Fibroblast of lung (primary cell): ENCODE data around the gene TLL1.

Experiments used
- CTCF ChIP-seq, 2 donors: IDR thresholded peaks in 1 of 2; conservative IDR thresholded peaks in 1 of 2; 1 replicate in 1 of 2; 2 replicates in 1 of 2; pipeline ENCODE4 v1.5.1; 2011 to 2012; ENCODE audit warnings: low read length in 2 of 2, control low read depth in 1 of 2, inconsistent platforms in 1 of 2, low read depth in 1 of 2, mild to moderate bottlenecking in 1 of 2
- EZH2 ChIP-seq: IDR thresholded peaks from 2 replicates; pipeline ENCODE4 v1.5.1; 2012; ENCODE audit warnings: low read length, control low read depth, mild to moderate bottlenecking; ENCODE audit errors: missing control alignments

- TF ChIP-seq CTCF (conservative IDR thresholded peaks at IDR 0.05 in 1 of 2, IDR thresholded peaks at IDR 0.05 in 1 of 2; ENCODE audit: low read depth in 1 of 2, low read length in 2 of 2) (no peak), EZH2 (no peak)
Observed at GRCh38 chr4:166087569-166087968, 214.5 kb downstream of the TLL1 start.
